AG20443 (cell line): ENCODE results near the gene PABPN1.
"Not testable (repeated sequence)": the region's sequence is repeated elsewhere in the genome, so short reads cannot be mapped to it uniquely, and the experiment has no call there.

ENCODE experiments used
- DNase-seq: peaks from one replicate; pipeline ENCODE4 v3.0.0; 2012; ENCODE audit warnings: low spot score, mixed read lengths

The PABPN1 gene, protein sequence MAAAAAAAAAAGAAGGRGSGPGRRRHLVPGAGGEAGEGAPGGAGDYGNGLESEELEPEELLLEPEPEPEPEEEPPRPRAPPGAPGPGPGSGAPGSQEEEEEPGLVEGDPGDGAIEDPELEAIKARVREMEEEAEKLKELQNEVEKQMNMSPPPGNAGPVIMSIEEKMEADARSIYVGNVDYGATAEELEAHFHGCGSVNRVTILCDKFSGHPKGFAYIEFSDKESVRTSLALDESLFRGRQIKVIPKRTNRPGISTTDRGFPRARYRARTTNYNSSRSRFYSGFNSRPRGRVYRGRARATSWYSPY

DNA sequence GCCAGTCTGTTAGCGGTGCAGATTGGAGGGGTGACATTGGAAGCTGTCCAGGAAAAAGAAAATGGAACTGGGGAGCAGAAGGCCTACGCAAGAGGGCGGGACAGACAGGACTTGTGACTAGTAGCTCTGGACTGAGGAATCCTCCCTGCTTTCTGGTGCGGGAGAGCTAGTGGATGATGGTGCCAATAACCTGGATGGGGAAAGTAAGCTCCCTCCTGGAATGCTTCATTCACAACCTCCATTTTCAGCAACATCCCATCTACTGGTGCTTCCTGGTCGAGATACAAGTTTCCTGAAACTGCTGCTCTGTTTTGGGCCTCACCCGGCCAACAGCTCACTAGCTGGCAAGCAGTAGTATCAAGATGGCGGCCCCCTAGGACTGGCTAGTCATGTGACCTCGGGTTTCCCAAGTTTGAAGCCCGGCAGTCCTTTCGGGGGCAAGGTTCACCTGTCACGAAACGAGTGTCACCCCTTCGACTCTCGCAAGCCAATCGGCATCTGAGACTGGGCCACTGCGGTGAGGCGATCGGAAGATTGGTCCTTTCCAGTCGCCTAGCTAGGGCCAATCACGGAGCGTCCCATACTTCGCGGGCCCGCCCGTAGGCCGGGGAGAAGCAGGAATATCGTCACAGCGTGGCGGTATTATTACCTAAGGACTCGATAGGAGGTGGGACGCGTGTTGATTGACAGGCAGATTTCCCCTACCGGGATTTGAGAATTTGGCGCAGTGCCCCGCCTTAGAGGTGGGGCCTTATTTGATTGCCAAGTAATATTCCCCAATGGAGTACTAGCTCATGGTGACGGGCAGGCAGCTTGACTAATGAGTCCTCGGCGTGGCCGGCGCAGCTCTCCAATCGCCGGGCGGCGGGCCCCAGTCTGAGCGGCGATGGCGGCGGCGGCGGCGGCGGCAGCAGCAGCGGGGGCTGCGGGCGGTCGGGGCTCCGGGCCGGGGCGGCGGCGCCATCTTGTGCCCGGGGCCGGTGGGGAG lies at the start of gene PABPN1:
TSS of gene PABPN1 (plus strand) at position 874 of the 988 bp plus-strand sequence. CDS start at position 887, 13 bp downstream.
- peak; percentile 97 for DNase-seq

- DNase-seq, result no peak
These were observed 45.8 kb upstream of the PABPN1 start for GRCh38 chr14:23275412-23275811.

GRCh38 chr14:23277189-23277588 lies 44.1 kb upstream of the PABPN1 start:
- no peak for DNase-seq

DNA sequence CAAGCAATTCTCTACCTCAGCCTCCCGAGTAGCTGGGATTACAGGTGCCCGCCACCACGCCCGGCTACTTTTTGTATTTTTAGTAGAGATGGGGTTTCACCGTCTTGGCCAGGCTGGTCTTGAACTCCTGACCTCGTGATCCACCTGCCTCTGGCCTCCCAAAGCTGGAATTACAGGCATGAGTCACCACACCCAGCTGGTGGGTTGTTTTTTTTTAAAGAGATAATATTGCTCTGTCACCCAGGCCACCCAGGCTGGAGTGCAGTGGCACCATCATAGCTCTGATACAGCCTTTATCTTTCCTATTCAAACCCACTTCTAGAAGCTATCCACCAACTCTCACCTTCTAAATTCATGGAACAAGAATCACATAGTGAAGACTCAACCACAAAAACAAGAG lies 43.3 kb upstream of the PABPN1 start:
- DNase-seq, result not testable (repeated sequence)

DNA sequence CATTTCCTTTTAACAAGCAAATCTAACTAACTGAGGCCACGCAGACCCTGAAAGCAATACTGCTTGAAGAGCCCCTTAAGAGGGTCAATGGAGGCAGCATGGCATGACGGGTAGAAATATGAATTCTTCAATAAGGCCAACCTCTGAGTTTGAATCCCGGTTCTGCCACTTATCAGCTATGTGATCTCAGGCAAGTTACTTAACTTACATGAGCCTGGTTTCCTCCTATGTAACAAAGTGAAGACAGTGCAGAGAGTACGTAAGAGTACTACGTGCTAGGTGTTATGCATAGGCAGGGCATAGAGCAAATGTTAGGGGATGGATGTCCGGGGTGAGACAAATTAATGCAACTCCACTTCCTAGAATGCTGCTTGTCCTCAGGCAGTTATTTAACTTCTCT lies 40.0 kb upstream of the PABPN1 start:
- DNase-seq, result no peak

DNA sequence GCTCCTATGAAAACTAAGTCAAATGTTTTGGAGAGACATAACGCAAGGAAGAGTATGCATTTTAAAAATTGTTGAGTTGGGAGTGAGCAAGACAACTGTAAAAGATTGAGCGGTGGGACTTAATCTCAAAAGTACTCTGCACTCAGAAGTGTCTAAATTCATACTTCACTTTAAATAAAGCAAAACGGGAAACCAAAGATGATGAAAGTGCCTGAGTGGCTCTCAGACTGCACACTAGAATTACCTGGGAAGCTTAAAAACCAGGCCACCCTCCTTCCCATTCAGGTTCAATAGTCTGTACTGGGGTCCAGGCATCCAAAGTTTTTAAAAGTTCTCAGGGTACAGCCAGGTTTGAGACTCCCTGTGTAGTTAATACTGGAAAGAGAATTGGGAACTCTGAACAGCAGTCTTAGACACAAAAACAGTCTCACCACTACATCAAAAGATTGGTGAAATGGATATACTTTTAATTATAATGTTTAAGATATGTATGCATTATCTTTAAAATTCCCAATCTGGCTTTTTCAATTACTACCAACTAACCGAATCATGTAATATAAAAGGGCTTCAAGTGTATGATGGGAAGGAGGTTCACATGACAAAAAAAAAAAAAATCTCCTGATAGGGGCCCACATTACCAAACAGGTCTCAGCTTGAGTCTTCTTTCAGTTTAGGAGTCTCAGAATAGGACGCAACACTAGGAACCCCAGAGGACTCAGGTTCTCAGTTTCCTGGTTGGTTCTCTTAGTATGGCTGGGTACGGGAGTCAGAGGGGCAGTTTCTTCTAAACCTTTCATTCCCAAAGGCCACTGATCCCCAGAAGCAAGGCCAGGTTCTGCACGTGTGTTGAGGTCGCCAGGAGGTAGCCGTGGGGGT lies 36.4 kb upstream of the PABPN1 start:
- peak; percentile 26 for DNase-seq

- no peak for DNase-seq
These were observed 35.7 kb upstream of the PABPN1 start for GRCh38 chr14:23285530-23286019.

DNA sequence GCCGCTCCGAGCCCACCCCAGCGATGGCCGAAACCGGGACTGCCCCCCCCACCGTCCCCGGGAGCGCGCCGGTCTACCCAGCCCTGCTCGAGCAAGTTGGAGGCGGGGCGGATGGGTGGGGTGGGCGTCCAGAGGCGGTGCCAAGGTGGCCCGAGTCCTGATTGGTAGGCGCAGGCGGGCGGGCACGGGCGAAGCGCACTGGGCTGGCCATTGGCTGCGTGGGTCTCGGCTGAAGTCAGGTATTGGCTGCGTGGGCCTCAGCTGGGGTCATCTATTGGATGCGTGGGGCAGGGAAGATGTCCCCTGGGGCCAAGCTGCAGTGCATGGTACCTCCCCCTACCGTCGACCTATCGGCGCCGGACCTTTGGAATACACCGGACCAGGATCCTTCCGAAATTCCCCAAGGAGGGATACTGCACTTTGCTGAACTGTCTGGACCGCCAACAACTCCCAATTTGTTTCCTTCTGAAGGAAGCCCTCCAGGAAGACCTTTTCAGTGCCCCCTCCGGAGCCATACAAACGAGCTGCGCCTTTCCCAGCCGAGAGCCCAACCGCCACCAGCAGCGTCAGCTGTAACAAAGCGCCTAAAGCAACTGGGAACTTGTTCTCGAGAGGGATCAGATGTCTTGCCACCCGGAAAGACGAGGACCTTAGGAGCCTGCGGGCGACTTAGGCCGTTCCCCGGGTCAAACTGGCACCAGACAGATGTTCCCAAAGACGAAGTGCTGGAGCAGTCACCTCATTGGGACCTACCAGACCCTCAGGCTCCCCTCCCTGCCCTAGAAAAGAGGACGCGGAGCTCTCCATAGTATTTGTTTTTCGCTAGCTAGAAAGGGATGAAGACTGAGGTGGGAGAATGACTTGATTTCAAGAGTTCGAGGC lies 35.0 kb upstream of the PABPN1 start, which contains the start of gene HOMEZ:
TSS of gene HOMEZ (minus strand) at position 113 of the 882 bp plus-strand sequence. CDS start 180 bp downstream, outside the sequence.
- peak; percentile 99 for DNase-seq

- no peak for DNase-seq
These were observed 34.3 kb upstream of the PABPN1 start for GRCh38 chr14:23286902-23287479.

DNA sequence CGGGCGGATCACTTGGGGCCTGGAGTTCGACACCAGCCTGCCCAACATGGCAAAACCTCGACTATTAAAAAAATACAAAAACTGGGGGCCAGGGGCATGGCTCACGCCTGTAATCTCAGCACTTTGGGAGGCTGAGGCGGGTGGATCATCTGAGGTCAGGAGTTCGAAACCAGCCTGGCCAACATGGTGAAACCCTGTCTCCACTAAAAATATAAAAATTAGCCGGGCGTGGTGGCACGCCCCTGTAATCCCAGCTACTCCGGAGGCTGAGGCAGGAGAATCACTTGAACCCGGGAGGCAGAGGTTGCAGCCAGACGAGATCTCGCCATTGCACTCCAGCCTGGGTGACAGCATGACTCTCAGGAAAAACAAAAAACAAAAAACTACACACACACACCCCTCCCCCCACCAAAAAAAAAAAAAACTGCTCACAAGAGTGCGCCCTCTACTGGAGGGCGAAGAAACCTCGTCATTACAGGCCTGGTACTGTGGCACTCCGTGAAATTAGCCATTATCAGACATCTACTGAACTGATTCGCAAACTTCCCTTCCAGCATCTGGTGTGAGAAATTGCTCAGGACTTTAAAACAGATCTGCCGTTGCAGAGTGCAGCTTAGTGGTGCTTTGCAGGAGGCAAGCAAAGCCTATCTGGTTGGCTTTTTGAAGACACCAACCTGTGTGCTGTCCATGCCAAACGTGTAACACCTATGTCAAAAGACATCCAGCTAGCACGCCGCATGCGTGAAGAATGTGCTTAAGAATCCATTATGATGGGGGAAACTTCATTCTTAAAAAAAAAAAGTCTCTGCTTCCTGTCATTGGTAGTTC lies 26.3 kb upstream of the PABPN1 start:
- DNase-seq, result peak; percentile 38

DNA sequence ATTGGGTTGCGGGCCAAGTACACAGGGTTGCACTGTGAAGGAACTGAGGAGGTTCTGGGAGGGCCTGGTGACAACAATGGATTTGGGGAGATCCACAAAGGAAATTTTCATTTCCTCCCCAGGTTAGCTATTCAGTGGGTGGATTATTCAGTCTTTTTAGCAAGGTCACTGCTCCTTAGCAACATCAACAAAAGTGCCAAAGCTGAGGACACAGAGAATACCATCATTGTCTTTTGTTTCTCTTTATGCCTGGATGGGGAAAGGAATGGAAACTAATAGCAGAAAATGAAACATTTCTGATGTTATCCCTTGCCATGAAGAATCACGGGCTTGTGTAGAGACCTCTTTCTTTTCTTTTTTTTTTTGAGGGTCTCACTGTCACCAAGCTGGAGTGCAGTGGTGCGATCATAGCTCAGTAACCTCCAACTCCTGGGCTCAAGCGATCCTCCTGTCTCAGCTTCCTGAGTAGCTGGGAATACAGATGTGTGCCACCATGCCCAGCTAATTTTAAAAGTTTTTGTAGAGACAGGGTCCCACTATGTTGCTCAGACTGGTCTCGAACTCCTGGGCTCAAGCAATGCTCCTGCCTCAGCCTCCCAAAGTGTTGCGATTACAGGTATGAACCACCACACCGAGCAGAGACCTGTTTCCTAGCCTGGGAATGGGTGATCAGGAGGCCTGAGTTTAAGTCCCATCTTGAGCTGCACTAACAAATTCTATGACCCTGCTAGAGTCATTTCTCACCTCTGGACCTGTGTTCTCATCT lies 25.1 kb upstream of the PABPN1 start:
- no peak for DNase-seq

DNA sequence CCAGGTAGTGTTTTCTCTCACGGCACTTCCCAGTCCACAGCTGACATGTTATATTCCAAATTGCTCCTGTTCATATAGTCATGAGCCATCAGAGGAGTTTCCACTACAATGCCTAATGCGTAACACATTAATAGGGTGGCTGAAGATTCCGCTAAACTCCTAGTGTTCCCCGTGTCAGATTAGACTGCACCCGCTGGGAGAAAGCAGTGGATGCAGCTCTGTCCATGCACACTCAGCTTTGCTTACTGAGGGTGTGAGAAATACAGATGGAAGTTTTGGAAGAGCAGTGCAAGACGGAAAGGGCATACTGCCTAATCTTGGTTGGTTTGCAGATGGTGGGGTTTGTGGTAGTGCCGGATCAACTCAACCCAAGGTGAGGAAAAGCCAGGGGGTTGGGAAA lies 24.2 kb upstream of the PABPN1 start:
- no peak for DNase-seq

DNA sequence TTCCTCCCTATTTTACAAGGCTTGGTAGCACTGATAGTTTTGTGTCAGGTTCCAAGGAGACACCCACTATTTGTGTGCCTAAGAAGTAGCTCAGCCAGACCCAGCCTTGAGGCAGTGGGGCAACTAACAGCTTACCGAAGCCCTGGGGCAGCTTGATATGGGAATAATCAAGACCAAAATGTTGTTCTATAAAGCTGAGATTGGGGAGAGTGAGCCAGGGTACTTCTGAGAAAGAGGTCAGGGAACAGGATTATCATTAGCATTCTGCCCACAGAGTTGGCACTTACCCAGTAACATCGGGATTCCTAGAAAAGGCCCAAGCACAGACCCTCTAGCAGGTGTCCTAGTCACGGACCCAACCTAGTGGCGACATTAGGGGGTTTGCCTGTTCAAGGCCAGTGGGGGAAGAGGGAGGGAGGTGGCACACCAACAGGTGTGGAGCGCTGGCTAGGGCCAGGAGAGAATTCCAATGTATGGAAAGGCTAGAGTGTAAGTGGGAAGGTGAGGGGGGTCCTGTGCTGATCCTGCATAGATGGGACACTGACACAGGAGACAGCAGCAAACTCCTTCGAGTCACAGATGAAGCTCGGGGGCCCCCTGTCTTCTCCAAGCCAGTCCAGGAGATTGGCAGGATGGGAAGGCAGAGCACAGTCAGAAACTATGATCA lies 23.5 kb upstream of the PABPN1 start:
- no peak for DNase-seq

DNA sequence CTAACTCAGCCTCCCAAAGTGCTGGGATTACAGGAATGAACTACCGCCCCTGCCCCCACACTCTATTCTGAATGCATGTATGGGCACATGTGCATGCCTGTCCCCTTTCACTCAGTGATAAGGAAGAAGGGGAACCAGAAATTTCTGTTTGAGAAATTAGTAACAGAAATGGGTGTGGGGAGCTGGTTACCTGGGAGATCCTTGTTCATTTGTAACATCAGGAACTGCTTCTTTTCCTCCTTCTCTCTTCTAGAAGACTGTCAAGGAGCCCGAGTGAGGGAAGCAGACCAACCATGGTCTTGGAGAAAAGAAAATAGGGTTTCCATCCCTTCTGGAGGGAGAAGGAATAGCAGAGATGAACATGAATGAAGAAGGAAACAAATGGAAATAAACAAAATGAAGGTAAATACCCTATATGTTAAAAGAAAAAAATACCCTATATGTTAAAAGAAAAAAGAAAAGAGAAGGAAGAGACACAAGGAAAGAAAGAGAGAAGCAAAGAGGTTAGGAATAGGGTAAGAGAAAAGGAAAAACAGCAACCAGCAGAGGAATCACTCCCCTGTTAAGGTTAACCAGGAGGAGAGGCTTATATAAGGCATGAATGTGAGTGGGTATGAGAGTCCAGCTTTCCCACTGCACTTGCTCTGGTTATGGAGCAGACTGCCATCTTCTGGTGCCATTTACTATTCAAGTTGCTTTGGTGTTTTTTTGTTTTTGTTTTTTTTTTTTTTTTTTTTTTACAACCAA lies 21.9 kb upstream of the PABPN1 start:
- no peak for DNase-seq

DNA sequence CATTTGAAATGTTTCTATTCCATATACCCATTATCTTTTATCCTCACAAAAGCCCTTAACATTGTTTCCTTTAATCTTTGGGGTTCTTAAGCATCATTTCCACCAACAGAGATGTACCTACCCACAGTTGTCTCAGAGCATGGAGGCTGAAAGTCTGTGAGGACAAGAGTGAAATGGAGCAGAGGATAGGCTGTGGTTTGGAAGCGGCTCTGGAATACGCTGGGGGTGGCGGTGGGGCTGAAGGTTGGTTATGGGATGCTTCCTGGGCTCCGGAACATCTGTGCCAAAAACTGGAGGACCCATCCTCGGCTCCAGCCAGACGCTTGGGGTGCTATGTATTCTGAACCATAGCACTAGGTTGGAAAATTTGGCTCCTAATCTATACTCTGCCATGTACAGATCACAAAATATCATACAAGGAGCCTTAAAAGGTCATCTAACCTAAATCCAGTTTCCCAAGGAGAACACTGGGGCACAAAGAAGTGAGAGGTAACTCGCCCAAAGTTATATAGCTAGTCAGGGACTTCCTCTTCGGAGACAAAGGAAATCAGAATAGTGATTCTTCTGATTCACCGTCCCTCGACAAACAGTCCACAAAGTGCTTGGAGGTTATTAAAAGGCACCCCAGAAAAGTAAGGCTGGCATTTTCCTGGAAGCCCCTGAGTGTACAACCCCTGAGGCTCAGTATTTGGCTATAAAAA lies 21.1 kb upstream of the PABPN1 start:
- DNase-seq, result no peak

DNA sequence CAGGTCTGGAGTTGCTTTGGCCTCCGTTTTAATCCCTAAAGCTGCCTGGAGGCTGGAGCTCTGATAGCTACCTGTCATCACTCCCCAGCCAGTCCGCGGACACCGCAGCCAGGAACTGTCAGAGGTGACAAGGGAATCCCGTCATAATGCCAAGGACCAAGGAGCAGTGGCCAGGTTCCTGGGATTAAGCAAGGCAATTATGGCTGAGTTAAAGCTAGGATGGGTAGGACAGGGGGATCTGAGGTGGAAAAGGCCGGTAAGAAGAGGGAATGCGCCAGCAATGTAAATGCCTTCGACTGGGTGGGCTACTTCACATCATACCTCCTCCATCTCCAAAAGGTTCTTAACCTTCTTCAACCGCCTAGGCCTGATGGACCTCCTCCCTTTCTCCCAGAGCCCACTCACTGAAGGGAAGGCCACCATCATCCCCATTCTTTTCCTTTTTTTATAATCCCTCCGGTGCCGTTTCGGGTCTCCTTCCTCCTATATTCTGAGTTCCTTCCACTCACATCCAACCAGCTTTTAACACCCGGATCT lies 20.5 kb upstream of the PABPN1 start:
- DNase-seq, result no peak
